A204.1 (cell line): ENCODE results near the gene LALBA.
A peak's percentile ranks its signal among the peaks of the same experiment; 100 is the strongest.
"Not testable (repeated sequence)": the region's sequence is repeated elsewhere in the genome, so short reads cannot be mapped to it uniquely, and the experiment has no call there.

Experiments
- FAIRE-seq: peaks from 2 replicates; lab custom pipeline; 2012; peaks lifted over from hg19 to GRCh38; lab: Jason Lieb, UNC

LALBA gene

DNA sequence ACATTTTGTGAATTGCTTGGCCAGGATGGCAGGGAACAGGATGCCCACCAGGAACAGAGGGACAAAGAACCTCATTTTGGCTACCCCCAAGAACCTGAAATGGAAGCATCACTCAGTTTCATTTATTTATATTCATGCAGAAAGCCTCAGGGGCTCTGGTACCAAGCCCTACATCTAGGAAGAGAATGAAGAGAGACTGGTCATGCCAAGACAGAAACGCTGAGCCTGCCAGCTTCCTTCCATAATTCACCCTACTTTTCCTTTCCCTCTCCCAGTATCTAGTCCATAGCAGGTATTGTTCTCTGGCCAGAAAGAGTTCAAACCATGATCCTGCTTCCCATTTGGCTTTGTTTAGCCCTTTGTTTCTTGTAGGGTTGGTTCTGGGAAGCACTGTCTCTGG, at the start of gene LALBA:
Gene LALBA, minus strand, starts transcription at position 101 of the 400 bp plus-strand sequence. Its CDS starts 26 bp downstream, at position 75.
- FAIRE-seq = no peak

DNA sequence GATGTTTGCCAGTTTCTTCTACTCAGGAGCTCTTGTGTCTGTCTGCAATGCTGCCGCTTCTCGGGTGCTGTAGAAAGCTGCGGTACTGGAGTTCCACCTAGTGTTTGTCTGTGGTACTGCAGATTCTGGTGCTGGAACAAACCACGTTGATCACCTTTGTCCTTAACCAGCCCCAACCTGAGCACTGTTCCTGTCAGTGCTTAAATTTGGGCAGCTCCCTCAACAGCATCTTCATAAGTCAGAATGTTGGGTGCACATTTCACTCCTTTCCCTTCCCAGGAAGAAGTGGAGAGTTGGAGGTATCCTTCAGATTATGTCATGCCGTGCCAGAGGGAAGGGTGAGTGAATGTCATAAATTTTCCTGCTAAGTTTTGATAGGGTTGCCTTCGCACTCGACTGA, 48.7 kb upstream of the LALBA start:
- FAIRE-seq = peak; percentile 84

DNA sequence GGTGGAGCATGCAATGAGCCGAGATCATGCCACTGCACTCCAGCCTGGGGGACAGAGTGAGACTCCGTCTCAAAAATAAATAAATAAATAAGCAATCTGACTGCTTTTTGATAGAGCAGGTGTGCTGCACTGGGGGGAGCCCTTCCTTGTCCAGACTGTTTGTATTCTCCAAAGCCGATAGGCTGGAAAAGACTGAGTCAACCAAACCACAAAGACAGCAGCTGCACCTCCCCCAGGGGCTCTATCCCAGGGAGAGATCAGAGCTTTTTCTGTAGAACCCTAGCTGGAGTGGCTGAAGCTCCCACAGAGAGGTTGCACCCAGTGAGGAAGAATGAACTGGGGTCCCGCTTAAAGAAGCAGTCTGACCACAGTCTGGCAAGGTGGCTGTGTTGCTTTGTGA, 45.8 kb upstream of the LALBA start:
- no peak for FAIRE-seq

DNA sequence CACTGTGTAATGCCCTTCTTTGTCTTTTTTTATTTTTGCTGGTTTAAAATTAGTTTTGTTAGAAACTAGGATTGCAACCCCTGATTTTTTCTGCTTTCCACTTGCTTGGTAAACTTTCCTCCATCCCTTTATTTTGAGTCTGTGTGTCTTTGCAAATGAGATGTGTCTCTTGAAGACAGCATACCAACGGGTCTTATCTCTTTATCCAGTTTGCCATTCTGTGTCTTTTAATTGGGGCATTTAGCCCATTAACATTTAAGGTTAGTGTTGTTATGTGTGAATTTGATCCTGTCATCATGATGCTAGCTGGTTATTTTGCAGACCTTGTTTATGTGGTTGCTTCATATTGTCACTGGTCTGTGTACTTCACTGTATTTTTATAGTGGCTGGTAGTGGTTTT, 43.5 kb upstream of the LALBA start:
- FAIRE-seq = no peak

DNA sequence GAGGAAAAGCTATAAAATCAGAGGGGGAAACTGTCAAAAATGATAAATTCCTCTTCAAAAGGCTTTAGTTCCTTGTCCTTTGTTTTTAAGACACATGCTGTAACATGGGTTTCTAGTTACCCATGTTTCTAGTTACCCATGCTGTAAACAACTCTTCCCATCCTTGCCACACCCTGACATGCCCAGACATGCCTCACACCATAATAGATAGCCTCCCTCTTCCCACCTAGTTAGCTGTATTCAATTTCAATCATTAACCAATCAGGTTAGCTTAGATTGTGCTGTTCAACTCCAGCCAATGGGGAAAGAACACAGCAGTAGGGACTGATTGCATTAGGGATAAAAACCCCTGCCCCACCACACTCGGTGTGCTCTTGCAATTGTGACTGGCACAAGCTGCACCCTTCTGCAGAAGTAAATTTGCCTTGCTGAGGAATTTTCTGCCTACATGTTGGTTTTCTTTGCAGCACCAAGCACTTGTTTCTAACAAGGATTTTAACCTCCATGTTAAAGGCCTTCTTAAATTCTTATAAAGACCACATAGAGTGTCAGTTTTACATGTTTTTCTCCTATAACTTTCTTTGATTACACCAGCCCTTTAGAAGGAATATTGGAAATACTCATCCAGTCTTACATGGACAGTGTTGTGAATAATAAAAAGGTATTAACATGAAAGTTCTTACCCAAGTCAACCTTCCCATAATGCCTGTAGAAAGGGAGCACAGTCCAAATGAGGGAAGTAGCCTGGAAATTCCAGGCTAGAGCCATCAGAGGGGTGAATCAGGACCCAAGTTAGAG, 32.5 kb upstream of the LALBA start:
- no peak for FAIRE-seq

DNA sequence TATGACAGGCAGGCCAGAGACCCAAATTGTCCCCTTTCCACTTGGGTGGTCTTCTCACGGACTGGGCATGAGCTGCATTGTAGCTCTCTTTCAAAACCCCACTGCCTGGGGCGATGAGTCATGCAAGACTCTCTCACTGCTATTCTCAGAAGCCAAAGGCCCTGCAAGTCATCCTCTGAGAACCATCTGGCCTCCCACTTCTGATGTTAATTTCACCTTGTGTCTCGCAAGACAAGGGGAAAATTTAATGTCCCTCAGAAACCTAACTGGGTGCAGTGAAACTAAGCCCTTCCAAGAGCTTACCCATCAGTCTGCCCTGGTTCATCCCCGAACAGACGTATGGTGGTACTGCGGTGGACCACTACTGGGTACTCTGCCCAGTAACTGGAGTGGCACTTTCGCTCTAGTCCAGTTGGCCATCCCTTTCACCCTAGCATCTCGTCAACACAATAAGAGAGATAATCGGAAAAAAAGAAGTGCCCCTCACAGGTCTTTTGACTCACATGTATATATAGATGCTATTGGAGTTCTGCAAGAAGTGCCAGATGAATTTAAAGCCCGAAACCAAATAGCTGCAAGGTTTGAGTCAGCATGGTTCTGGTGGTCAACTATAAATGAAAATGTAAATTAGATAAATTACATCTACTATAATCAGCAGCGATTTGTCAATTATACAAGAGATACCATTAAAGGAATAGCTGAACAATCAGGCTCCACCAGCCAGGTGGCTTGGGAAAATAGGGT, 31.3 kb upstream of the LALBA start:
- FAIRE-seq = no peak

DNA sequence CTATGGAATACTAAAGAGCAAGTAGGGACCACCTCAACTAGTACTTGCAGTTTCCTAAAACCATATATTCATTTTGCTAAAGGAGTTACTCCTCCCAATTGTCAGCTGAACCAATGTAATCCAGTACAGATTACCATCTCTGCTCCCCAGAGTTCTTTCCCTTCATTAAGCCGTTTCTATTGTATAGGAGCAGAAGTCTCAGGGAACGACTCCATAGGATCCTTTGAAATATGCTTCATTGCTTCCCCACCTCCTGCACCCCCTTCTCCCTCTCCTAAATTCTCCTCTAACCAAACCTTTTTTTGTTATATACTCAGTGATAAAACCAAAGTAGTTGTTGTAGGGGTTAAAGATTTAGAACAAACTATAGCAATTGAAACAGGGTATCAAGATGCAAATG, 30.7 kb upstream of the LALBA start:
- FAIRE-seq = no peak

DNA sequence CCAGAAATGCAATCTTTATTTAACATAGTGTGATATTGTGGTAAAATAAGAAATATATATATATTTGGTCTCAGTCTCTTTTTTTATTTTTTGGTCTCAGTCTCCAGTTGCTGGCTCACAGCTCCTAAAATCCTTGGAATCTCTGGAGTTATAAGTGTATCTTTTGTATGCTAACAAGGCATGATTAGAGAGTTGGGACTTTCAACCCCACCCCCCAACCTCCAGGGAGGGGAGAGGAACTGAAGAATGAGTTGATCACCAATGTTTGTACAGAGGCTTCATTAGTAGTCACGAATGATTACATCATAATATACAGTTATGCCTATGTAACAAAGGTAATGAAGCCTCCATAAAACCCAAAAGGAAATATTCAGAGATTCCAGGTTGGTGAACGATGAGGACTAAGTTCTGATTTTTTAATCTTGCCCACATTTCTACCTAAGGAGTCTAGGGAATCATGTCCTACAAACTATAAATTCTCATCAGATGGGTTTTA, 22.8 kb upstream of the LALBA start:
- no peak for FAIRE-seq

DNA sequence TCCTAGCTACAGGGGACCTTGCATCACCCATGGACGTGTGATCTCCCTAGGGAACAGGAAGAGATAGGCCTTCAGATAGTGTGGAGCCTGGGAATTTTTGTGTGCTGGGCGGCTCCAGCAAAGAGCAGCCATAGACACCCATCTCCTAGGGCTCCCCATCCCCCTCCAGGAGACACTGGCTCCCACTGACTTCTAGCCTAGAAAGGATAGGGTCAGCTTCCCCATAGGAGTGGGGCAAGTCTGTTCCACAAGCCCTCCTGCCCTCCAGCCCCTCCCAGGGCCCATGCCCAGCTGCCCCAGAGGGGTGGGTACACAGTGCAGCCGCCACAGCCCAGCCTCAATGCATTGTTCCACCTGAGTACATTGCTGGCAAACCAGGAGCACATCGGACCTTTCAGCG, 16.5 kb upstream of the LALBA start:
- no peak for FAIRE-seq

DNA sequence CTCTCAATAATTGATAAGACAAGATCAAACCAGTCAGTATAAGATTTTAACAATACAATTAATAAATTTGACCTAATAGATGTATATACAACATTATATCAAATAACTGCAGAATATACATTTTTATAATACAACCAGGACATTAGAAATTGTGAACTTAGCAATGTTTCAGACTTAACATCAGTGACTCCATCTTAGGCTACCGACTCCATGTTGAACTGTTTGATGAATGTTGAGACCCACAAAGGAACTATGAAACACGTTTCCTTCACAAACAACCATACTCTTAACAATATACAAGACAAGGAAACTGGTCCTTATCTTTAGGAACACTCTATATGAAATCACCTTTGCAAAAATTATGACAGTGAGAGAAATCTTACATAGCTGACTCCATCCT, 13.9 kb upstream of the LALBA start:
- no peak for FAIRE-seq

DNA sequence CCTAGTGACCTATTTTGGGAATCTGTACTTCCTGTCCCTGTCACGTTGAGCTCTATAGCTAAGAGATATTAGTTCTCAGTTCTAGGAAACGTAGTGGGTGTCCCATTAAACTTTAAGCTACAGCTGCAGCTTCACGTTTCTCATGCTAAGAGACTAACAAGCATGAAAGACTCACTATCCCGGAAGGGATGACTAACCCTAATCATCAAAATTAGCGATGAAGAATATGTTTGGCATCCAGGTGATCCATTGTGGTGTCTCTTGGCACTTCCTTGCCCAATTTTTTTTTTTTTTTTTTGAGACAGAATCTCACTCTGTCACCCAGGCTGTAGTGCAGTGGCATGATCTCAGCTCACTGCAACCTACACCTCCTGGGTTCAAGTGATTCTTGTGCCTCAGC, 11.0 kb upstream of the LALBA start:
- no peak for FAIRE-seq

DNA sequence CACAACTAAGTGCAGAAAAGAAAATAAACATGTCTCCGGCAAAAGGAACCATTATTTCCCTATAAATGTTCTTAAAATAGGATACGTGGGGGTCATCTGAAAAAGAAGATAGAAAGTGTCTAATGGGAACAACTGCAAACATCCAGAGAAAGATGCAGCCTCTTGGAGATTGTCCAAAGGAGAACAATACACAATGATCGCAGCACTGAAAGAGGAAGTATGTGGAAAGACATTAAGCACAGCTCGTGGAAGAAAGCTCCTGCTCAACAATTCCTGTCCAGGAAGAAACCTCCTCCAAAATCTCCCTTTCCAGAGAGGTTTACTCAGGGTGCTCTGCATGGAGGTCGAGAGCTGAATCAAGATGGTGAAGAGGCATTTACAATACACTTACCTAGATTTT, 2.5 kb upstream of the LALBA start:
- no peak for FAIRE-seq

DNA sequence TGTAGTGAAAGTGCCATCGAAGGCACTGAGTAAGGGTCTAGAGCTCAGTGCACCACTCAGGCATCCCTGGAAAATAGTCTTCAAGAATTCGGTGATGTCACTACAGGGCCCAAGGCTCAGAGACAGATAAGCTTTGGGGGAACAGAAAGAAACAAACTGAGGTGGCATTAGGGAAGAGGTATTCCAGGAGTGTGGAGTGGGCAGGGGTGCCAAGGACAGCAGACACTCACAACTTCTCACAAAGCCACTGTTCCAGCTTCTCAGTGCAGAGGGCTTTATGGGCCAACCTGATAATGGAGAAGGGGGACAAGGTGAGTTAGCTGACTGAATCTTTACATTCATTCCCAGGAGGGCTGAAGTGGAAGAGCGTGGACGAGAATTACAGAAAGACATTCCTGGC, 2.1 kb downstream of the LALBA start:
- no peak for FAIRE-seq

DNA sequence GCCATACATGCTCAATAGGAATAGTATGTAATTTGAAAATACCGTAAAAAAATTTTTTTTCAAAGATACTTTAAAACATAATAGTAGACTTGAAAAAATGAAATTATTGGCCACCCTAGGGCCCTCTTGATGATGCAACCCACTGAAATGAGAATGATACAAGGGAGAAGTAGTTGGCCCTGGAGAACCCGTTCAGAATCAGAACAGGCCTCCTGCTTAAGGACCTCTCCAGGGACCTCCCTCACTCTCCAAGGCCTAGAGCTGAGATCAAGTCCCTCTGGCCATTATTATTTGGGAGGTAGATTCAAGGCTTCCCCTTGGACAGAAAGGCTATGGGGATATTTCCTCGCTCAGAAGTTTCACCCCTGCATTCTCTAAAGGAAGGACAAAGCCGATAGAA, 11.9 kb downstream of the LALBA start:
- FAIRE-seq = no peak

DNA sequence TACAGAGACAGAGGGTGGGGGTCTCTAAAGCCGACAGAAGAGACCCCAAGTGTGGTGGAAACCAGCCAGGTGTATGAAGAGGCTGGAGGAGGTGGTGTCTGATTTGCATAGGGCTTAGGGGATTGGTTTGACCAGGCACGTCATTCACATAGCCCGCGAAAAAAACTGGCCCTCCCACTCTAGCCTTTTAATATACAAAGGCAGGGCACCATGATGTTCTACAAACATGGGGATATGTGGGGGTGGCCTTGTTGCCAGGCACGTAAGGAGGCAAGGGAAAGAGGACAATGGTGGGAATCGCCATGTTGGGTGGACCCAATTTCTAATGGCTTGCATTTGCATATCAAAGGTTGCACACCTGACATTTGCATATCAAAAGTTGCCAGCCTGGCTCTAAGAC, 13.2 kb downstream of the LALBA start:
- no peak for FAIRE-seq

DNA sequence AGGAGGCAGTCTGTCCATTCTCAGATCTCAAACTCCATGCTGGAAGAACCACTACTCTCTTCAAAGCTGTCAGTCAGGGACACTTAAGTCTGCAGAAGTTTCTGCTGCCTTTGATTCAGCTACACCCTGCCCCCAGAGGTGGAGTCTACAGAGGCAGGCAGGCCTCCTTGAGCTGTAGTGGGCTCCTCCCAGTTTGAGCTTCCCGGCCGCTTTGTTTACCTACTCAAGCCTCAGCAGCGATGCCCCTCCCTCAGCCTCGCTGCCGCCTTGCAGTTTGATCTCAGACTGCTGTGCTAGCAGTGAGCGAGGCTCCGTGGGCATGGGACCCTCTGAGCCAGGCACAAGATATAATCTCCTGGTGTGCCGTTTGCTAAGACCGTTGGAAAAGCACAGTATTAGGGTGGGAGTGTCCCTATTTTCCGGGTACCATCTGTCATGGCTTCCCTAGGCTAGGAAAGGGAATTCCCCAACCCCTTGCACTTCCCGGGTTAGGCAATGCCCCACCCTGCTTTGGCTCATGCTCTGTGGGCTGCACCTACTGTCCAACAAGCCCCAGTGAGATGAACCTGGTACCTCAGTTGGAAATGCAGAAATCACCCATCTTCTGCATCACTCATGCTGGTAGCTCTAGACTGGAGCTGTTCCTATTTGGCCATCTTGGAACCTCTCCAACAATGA, 16.0 kb downstream of the LALBA start:
- not testable (repeated sequence) for FAIRE-seq

DNA sequence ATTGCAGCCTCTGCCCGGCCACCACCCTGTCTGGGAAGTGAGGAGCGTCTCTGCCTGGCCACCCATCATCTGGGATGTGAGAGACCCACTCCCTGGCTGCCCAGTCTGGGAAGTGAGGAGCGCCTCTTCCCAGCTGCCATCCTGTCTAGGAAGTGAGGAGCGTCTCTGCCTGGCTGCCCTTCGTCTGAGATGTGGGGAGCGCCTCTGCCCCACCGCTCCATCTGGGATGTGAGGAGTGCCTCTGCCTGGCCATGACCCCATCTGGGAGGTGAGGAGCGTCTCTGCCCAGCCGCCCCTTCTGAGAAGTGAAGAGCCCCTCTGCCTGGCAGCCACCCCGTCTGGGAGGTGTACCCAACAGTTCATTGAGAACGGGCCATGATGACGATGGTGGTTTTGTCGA, 18.2 kb downstream of the LALBA start:
- FAIRE-seq = not testable (repeated sequence)

DNA sequence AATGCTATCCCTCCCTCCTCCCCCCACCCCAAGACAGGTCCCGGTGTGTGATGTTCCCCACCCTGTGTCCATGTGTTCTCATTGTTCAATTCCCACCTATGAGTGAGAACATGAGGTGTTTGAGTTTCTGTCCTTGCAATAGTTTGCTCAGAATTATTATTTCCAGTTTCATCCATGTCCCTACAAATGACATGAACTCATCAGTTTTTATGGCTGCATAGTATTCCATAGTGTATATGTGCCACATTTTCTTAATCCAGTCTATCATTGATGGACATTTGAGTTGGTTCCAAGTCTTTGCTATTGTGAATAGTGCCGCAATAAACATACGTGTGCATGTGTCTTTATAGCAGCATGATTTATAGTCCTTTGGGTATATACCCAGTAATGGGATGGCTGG, 22.8 kb downstream of the LALBA start:
- not testable (repeated sequence) for FAIRE-seq

DNA sequence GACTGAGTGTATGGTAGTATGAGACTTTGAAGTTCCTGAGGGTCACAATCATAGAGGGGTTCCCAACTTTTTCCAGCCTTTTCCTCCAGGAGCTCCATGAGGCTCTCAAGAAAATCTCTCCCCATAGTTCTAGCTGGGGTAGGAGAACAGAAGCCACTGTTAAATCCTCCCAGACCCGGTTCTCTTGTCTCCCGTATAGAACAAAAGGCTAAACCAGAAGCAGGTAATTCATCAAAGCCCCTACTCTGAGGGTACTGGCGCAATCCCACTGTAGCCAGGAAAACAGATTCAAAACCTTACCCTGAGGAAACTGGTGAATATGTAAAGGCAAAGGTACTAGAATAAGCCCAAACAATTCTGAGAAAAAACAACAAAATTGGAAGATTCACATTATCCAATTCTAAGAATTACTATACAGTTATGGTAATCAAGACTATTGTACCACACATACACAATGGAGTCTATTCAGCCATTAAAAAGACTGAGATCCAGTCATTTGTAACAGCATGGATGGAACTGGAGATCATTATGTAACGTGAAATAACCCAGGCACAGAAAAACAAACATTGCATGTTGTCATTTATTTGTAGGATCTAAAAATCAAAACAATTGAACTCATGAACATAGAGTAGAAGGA, 23.9 kb downstream of the LALBA start:
- FAIRE-seq = no peak

DNA sequence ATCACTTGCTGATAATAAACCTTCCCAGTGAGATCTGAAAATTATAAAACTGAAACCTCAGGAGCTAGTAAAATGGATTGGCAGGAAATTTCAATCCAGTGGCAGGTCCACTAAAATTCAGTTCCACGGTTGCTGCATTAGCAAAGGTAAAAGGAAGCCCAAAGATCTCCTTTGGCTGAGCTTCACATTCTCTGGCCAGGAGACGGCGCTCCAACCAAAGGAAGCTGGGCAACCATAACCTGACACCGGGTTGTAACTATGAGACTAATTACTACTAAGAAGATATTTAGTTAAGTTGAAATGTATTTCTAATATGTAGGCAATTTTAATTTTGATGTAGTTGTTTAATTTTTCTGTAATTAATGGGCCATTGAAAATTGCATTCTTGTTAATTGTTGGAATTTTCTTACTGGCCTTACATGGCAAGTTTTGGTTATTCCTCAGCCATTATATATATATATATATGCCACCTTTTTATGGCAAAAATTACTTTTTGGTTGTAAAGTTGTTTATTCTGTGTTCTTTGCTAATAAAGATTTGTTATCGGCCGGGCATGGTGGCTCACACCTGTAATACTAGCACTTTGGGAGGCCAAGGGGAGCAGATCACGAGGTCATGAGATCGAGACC, 27.4 kb downstream of the LALBA start:
- no peak for FAIRE-seq

DNA sequence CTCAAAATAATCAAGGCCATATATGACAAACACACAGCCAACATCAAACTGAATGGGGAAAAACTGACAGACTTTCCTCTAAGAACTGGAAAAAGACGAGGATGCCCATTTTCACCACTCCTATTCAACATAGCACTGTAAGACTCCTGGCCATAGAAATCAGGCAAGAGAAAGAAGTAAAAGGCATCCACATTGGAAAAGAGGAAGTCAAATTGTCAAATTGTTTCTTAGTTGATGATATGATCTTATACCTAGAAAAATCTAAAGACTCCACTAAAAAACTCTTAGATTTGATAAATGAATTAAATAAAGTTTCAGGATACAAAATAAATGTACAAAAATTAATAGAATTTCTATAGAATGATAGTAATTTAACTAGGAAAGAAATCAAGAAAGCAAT, 33.2 kb downstream of the LALBA start:
- no peak for FAIRE-seq

DNA sequence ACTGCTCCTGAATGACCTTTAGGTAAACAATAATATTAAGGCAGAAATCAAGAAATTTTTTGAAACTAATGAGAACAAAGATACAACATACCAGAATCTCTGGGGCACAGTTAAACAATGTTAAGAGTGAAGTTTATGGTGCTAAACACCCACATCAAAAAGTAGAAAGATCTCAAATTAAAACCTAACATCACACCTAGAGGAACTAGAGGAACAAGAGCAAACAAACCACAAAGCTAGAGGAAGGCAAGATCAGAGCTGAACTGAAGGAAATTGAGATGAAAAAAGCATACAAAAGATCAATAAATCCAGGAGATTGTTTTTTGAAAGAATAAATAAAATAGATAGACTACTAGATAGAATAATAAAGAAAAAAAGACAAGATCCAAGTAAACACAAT, 37.2 kb downstream of the LALBA start:
- no peak for FAIRE-seq
